Activated CD4-positive, alpha-beta T cell treated with anti-CD3 and anti-CD28 coated beads, Interleukin-2, amount 50 U/mL, for 48 hours (primary cell): Measurements from ENCODE around the gene RWDD2A.
"Not testable (repeated sequence)": the region's sequence is repeated elsewhere in the genome, so short reads cannot be mapped to it uniquely, and the experiment has no call there.

ENCODE experiments used
- DNase-seq, 2 experiments: peaks; one replicate each; pipeline ENCODE4 v3.0.0-alpha.2; 2020

RWDD2A gene

DNA sequence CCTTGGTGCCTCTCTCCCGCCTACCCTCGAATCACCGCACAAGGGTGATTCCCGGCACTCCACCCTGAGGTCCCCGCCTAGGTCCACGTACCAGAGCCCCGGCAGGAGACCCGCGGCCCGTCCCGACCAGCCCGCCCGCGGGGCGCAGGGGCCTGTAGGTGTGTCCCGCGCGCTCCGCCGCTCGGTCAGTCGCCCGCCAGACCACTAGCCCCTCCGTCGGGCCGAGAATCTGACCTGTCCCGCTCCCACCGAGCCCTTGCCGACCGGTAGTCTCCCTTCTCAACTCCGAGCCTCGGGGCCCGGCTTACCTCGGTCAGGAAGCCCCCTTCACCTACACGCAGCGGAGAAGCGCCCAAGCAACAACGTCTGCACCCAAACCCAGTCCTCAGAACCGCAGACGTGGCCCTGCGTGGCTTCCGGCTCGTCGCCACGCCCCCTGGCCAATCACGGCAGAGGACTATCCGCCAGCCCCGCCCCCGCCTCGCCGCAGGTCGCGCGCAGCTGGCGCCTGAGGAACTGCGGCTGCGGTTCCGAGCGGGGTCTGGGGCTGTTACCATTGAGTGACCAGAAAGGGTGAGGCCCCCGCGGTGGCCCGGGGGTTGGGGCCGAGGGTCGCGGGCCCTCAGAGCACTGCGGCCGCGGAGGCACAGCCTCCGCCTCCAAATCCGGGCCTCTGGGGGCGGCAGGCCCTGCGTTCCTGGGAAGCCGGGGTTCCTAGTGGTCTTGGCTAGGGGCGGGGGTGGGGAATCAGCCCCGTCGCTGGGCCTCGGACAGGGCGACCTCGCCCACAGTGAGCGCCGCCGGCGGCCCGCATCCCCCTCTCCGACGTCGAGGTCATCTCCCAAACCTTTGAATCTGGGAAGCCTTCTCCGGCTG, at the start of gene RWDD2A, which contains the start of gene PGM3:
Gene RWDD2A, plus strand, starts transcription at position 487 of the 876 bp plus-strand sequence. CDS start 1,095 bp downstream, outside the sequence.
Gene PGM3, minus strand, starts transcription at position 395 of the 876 bp plus-strand sequence. CDS start 2,253 bp downstream, outside the sequence.
- peak; percentile 87 to 89 for DNase-seq

DNA sequence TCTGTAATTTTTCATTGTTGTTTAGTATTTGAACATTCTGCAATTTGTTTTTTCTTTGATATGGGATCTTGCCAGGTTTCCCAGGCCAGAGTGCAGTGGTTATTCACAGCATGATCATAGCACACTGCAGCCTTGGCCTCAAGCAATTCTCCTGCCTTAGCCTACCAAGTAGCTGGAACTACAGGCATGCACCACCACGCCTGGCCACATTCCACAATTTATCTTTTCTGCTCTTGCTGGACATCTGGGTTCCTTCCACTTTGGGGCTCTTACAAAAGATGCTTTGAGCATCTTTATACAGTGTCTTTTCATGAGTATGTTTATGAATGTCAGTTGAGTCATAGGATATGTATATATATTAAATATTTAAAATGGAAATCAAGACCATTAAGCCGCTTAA, 42.0 kb upstream of the RWDD2A start:
- DNase-seq = no peak

DNA sequence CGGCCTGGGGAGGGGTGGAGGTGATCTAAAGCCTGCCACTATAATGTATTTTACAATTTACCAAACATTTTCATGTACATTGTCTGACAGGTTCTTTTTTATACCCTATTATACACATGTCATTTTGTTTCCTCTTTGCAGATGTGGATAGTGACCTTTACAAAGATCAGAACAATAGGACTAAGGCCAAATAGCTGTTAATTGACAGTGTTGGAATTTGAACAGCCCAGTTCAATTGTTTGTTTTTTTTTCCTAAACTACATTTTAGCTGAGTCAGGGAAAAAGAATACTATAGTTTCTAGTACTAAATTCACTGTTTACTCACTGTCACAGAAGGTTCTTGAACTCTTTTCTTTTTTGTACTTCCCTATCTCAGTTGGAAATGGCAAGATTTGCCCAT, 40.2 kb upstream of the RWDD2A start:
- DNase-seq = no peak

DNA sequence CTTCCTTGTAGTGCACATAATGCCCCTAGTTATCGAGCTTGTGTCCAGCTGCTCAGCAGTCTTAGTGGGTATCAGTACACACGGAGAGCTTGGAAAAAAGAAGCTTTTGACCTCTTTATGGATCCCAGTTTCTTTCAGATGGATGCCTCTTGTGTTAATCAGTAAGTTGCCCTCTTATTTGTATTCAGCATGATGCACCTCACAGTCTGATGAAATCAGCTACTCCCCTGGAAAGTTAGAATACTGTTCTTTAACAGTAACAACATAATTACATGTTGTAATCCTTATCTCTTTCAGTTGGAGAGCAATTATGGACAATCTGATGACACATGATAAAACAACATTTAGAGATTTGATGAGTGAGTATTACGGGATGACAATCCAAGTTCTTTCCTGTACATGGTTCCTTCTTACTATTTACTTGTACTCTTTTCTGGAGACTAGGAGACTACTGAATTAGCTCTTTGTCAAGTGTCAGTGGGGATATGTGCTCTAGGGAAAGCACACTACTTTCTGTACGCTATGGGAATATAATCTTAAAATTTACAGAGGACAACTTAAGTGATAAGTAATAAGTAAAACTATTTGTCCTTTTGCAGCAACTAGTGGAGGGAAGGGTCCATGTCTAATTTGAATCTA, 39.2 kb upstream of the RWDD2A start:
- no peak for DNase-seq

DNA sequence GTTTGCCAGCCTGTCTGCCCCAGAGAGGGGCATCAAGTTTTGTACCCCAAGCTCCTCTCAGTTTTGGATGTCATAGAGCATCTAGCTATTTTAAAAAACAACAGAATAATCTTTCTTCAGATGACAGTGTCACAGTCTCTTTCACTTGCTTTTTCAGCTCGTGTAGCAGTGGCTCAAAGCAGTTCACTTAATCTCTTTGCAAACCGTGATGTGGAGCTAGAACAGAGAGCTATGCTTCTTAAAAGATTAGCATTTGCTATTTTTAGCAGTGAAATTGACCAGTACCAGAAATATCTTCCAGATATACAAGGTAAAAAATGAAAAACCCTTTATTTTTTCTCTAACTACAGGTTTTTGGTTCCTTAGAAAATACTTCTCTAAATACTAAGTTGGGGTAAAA, 37.4 kb upstream of the RWDD2A start:
- no peak for DNase-seq

DNA sequence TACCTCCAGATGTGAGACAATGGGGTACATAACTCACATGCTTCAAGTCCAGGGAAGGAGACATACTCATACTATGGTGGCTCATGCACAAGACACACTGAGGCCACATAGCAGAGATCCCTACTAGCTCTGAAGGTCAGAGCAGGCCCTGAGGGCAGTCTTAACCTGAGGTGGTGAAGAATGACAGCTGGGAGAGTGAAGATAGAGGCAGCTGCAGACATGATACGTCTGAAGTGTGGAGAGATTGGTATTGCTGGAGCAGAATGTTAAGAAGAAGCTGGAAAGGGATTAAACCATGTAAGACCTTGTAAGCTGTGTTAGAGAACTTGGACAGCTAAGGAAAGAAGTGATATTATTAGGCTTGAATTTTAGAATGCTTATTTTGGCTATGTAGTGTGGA, 33.0 kb upstream of the RWDD2A start:
- no peak for DNase-seq

DNA sequence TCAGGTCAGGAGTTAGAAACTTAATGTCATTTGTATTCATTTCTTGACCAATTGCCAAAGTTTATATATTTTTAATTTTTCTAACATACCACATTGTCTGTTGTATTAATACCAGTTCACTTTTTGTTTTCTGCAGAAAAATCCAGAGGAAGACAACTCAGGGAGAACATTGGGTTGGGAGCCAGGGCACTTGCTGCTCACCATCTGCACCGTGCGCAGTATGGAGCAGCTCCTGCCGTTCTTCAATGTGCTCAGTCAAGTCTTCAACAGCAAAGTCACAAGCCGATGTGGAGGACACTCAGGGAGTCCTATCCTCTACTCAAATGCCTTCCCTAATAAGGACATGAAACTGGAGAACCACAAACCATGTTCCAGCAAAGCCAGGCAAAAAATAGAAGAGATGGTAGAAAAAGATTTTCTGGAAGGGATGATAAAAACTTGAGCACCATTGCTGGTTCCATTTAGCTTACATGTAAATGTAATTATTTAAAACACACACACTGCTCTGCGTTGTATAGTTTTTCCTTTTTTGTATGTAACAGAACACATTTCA, 25.4 kb upstream of the RWDD2A start:
- no peak for DNase-seq

DNA sequence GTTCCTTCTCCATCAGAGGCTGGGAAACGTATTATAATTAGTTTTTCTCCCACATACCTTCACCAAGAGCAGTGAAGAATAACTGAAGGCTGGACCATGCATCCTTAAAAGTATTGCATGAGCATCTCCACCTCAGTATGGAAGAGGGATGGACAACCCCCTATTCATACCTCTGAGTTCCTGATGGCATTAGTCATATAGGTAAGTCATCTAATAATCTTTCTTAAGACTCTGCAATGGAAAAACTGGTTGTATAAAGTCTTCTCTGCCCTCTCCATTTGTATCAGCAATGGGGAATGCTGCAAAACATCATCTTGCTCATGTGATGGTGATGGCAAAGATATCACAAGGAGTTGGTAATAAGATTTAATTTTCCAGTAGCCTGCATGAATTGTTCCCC, 24.6 kb upstream of the RWDD2A start:
- DNase-seq = no peak

DNA sequence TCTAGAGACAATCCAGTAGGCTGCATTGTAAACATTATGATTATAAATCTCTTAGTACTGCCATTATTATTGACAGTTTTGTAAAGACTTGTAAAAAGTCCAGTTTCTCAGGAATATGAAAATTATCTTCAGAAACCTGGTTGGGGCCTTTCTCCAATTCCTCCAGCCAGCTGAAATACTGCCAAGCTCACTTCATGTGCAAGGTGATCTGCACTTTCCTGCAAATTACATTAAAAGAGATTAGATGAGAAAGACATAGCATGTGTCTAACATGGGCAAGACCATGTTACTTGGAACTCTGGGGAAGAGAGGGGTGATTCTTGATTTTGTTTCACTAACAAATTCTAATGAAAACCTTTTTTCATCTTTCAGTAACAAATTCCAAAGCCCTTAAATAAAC, 24.1 kb upstream of the RWDD2A start:
- no peak for DNase-seq

DNA sequence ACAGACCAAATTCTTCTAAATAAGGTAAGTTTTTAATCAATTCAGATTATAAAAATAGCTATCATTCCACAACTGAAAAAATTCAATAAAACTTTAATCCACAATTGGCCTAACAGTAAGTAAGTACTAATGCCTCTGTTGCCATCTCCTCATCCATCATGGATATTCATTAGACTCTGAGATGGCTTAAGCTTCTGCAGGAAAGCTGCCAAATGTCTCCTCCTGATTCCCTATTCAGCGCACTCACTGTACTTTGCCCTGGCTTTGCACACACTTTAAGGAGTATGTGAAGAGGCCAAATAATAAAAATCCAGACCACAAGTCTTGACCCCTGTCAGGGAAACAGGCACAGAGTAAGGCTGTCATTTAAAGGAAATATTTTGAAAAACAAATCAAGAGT, 23.6 kb upstream of the RWDD2A start:
- no peak for DNase-seq

DNA sequence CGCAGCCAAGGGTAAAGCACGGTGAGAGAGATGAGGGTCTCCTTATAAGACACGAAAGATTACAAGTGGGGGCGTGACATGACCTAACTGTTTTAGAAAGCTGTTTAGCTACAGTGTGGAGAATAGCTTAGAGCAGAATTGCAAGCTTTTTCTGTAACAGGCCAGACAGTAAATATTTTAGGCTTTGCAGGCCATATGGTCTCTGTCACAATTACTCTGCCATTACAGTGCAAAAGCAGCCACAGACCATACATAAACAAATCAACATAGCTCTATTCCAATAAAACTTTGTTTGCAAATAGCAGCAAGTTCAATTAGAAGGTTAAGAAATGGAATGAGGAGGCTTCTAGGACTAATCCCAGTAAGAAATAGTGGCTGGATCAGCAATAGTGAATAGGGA, 16.9 kb upstream of the RWDD2A start:
- DNase-seq = no peak

DNA sequence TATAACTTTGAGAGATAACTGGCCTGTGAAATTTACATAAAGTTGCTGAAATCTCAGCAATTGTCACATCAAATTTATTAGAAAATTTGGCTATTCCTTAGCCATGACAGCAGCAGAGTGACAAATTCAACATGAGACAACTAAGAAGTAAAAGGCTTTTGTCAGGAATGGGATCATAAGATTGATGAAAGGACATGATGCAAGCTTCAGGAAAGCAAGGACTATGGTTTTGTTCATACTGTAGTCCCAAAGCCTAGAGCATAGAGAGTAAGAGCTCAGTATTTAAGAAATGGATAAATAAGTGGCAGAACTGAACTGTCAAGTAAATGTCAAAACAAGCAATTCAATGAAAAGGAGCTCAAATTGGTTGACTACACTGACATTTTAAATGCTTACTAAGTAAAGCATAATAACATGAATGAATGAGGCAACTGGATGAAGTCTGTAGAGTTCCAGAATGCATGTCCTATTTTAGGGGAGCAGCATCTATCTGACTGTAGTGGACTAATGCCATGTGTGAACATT, 12.7 kb upstream of the RWDD2A start:
- DNase-seq = no peak

DNA sequence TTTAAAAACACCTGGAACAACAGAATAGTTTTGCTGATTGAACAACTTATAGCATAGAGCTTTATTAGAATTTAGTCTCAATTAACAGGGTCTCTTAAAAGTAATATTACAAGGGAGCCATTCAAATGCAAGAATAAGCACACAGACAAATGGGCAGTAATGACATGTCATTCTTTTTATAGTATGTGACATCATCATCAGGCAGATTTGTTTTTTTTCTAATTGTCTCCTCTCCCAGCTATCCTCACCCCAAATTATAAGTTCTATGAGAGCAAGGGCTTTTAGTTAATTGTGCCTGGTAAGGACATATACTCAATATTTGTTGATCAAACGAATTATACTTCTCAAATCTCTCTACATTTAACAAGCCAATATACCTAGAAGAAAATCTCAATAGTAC, 11.0 kb upstream of the RWDD2A start:
- DNase-seq = no peak

DNA sequence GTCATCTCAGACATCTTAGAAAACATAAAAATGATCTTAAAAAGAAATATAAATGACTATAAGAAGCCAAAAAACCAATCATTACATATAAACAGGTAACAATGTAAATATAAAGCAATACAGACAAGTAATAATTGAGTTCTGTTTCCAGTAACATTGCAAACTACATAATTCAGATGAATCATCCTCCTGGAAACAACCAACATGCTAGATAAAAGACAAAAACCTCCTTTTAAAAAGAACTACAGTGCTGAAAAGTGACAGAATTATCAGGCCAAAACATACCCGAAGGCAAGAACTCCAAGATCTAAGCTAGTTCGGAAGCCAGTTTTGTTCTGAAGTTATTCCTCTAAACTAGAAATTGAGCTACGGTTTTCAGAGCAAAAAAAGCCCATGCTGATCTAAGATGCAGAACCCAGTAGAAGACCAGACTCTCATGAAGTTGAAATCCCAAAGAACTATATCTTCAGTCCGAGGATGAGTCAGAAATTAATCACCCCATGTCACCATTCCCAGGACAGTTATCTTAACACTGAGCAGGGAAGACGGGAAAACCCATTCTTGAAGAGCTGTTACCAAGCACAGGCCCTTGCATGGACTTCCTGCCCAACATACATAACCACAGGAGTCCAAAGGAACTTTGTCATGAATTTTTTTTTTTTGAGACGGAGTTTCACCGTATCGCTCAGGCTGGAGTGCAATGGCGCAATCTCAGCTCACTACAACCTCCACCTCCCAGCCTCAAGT, 9.9 kb upstream of the RWDD2A start:
- DNase-seq = no peak

DNA sequence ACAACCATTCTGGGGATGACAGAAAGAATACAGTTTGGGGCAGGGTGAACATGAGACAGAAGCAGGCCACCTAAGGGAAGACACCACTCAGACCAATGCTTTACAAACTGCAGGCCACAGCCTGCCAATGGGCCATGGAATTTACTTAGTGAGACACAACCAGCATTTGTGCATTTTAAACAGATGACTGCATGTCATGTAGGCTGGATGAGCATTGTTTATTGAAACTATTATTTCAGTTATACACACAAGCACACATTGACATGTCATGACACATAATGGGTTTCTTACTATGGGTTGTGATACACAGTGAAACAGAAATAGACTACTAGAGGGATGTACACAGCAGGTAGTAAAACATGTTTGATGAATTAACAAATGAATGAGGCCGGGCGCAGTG, 8.1 kb upstream of the RWDD2A start:
- DNase-seq = no peak

DNA sequence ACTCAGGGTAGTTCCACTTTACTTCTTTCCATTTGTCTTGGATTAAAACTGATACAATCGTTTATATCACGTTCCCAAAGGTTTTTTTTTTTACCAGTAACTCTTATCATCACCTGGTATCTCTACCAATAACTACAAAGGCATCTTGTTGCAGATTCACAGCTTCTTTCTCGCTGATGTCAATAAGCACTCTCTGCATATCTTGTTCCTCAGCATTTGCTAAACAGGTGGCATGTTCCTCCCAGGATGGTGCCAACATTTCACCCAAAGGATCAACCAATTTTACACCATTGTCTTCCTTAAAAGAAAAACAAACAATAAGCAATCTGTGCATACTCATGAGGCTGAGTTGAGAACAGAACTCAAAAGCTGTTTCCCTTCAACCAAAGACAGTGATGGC, 4.7 kb upstream of the RWDD2A start:
- DNase-seq = no peak

DNA sequence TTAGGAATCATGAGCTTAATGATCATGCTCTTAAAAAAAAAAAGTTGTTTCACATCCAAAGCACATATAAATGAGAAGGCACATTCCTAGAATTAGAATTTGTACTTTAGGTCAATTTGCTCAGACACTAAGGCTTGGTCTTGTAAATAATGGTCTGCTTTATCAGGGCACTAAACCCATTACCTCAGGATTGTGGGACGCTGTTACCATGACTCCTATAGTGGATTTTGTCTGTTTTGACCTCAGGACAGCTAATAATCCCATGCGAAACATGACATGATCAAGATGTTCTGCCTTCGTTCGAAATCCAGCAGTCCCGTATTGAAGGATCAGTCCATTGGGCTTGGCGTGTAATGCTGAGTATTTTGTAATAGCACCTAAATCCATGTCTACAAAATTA, 2.5 kb upstream of the RWDD2A start:
- no peak for DNase-seq

DNA sequence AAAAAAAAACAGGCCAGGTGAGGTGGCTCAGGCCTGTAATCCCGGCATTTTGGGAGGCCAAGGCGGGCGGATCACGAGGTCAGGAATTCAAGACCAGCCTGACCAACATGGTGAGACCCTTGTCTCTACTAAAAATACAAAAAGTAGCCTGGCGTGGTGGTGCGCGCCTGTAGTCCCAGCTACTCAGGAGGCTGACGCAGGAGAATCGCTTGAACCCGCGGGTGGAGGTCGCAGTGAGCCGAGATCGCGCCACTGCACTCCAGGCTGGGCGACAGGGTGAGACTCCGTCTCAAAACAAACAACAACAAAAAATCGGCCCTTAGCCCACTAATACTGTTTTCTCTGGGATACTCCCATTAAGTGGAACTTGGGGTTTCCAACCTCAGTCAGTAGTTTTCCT, 1.2 kb upstream of the RWDD2A start:
- not testable (repeated sequence) for DNase-seq

DNA sequence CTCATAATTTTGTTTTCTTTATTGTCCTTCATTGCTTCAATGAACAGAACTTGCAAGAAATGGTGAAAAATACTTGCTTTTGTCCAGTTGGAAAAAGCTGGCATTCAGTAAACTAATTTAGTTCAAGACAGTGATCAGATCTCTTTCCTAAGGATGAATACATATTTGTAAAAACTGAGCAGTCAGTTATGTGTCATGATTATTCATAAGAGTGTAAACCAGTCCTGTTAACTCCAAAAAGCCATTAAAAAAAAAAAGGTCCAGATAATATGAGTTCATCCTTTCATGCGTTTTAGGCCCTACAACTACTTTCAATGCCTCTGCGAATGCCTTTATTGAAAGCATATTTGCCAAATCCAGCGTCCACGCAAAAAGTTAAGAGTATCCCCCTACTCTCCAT, 701 bp upstream of the RWDD2A start:
- no peak for DNase-seq

DNA sequence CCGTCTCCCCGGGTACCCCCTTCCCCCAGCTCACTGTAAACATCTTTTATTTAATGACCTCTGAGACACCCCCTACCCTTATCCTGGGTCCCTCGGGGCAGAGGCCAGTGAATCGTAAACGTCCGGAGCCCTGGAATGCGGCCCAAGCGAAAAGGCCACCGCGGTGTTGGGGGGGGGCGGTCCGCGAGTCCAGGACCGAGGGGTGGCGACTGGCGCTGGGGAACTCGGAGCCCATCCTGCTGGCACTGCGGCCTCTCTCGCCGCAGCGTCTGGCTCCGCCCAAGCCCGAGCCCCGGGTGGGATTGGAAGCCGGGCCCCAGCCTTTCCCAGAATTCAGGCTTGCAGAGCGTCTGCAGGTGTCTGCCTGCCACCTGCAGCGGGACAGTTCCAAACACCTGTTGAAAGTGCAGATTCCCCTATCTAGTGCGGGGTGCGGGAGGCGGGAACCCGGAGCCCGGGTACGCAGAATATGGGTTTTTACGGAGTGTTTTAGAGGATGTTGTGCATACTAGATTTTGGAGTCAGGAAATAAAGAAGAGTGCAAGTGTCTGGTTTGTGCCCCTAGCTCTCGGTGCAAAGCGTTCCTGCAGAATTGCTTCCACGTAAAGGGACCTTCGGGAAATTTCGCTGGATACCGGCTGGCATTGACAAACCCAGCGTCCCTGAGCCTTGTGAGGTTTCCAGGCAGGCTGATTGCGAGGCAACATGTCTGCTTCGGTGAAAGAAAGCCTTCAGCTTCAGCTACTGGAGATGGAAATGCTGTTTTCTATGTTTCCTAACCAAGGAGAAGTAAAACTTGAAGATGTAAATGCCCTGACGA, 800 bp downstream of the RWDD2A start:
- DNase-seq = peak; percentile 15 to 24

DNA sequence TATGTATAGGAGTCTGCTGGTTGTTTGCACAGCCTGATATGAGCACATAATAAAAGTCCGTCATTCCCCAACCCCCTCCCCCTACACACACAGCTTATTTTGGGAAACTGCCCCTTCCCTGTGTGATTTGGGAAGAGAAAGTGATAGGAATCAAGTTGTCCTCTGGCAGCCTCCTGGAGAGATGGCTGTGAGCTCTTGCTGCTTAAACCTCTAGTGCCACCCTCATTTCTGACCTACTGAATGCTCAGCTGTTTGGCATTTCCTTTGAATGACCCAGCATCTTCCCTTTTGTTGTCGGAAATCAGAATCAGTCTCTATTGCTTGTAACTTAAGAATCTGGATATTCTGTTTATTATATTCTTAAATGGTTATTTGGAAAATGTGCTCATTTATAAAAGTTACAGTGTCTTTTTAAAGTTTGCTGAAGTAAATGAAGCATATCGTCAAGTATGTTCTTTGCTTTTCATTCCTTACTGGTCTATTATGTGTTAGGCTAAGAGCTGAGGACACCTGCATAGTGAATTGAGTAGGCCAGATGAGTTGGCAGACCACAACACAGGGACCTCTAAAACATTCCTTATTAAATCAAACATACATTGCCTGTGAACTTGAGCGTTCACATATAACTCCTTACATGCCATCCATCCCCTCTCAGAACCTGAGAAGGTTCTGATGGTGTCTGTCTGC, 5.5 kb downstream of the RWDD2A start:
- no peak for DNase-seq
